Fibroblast of skin of left quadriceps (primary cell): ENCODE results near the gene MYBPH.

Source experiments
- DNase-seq, 2 experiments: peaks; one replicate each; pipeline ENCODE4 v3.0.0-alpha.2; 2013; ENCODE audit warnings: low read depth in 2 of 2

MYBPH gene

GRCh38 chr1:203129501-203130231, 46.0 kb downstream of the MYBPH start:
- DNase-seq = no peak

GRCh38 chr1:203128716-203129500, 46.7 kb downstream of the MYBPH start:
- no peak for DNase-seq

GRCh38 chr1:203128431-203128715, 47.3 kb downstream of the MYBPH start:
- no peak for DNase-seq

- peak in 1 of 2 experiments; percentile 8 for DNase-seq
Observed at GRCh38 chr1:203127666-203128430, 47.8 kb downstream of the MYBPH start, which contains the start of gene ADORA1. TSS of gene ADORA1 (plus strand) at chr1:203127726. CDS start at chr1:203128842, 1,116 bp downstream.

GRCh38 chr1:203126866-203127665, 48.6 kb downstream of the MYBPH start:
- no peak for DNase-seq

GRCh38 chr1:203126151-203126865, 49.3 kb downstream of the MYBPH start:
- peak in 1 of 2 experiments; percentile 10 for DNase-seq

GRCh38 chr1:203124546-203125317, 50.9 kb downstream of the MYBPH start:
- no peak for DNase-seq

- DNase-seq = no peak
Observed at GRCh38 chr1:203124011-203124410, 51.6 kb downstream of the MYBPH start.

GRCh38 chr1:203122159-203122558, 53.5 kb downstream of the MYBPH start:
- DNase-seq = no peak

- no peak for DNase-seq
Observed at GRCh38 chr1:203121186-203122015, 54.2 kb downstream of the MYBPH start.

- no peak for DNase-seq
Observed at GRCh38 chr1:203120325-203121153, 55.1 kb downstream of the MYBPH start.
